Thyroid gland (tissue), 4 donors: Measurements from ENCODE around the gene FAM124A. TPM values are rescaled to one million over a fixed set of nuclear protein-coding genes. Genes with fewer than 3 reads are reported as not detected.

Experiments
- DNase-seq, 2 donors: peaks; one replicate each; pipeline ENCODE4 v3.0.0-alpha.2; 2019
- H3K27ac ChIP-seq, 3 donors: fragments of 200-600 bp; sonication (generic); 1 replicate in 2 of 3; 2 replicates in 1 of 3; pipeline ENCODE4 v1.5.1; 2016 to 2019; ENCODE audit warnings: mild to moderate bottlenecking in 1 of 3, moderate library complexity in 1 of 3
- H3K27me3 ChIP-seq: fragments of 200-600 bp; sonication (generic); one replicate; pipeline ENCODE4 v1.5.1; 2019
- H3K36me3 ChIP-seq, 2 donors: fragments of 200-600 bp; sonication (generic); one replicate each; pipeline ENCODE4 v1.5.1; 2016 to 2019
- H3K4me1 ChIP-seq, 2 donors: fragments of 200-600 bp; sonication (generic); one replicate each; pipeline ENCODE4 v1.5.1; 2017 to 2019
- H3K4me3 ChIP-seq, 3 donors: fragments of 200-600 bp; sonication (generic); replicated peaks in 1 of 3; 1 replicate in 2 of 3; 2 replicates in 1 of 3; pipeline ENCODE4 v1.5.1; 2016; ENCODE audit warnings: mild to moderate bottlenecking in 1 of 3
- H3K9me3 ChIP-seq: fragments of 200-600 bp; sonication (generic); one replicate; pipeline ENCODE4 v1.5.1; 2017
- CTCF ChIP-seq, 6 experiments: fragments of 200-600 bp in 3 of 6; fragments of 450-650 bp in 3 of 6; sonication (generic) in 3 of 6; IDR thresholded peaks; one replicate each; pipeline ENCODE4 v1.5.1; 2016 to 2019; ENCODE audit warnings: antibody characterized with exemption in 6 of 6, mild to moderate bottlenecking in 2 of 6, inconsistent platforms in 1 of 6, moderate library complexity in 1 of 6
- POLR2A ChIP-seq, 2 donors: fragments of 450-650 bp; IDR thresholded peaks; one replicate each; pipeline ENCODE4 v1.6.1; 2017; ENCODE audit warnings: antibody characterized with exemption in 2 of 2, mild to moderate bottlenecking in 2 of 2, moderate library complexity in 1 of 2
- WGBS, 2 donors: methylation state at CpG; one replicate each; pipeline ENCODE4 v1.1.5; 2017; 5-methylcytosine and 5-hydroxymethylcytosine counted together
- intact Hi-C: fragments of 100-400 bp; cut with DNase I; formaldehyde crosslinking; loops from one replicate; pipeline ENCODE4 v1.15.1; 2023
- total RNA-seq, 4 donors: library from RNA; depleted of rRNA; stranded (reverse); fragments of >200 nt; gene quantifications; one replicate each; pipeline ENCODE4 v1.2.3, GENCODE V29; 2016

FAM124A gene
- total RNA-seq, 4 donors from 2014 or later, result 9.1 to 11.4 (median 9.4) TPM

GRCh38 chr13:51328488-51328887 lies 106.3 kb downstream of the FAM124A start:
- WGBS, 2 donors, result 56 to 69% methylated on average over 6 of the region's 6 CpGs
- no peaks in the 10 kb centered on the region for H3K4me1 ChIP-seq

DNA sequence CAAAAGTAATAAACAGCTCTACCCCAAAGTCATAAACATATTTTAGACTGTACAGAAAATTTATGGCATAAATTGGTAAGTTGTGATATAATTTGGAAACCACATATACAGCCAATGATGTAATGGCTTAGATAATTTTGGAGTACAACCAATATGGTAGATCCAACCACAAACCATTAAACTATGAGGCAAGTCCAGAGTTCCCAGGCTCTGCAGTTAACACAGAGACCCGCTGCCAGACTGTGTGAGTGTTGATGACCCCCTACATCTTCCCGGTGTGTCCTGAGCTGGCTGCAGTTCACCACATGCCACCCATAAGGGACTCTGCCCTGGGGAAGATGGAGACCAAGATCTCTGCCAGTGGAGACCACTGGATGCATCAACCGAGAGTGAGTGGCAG lies 107.4 kb downstream of the FAM124A start:
- TF ChIP-seq POLR2A (IDR thresholded peaks at IDR 0.05), result no peak
- no peak for TF ChIP-seq CTCF (IDR thresholded peaks at IDR 0.05)
- H3K4me3 ChIP-seq, result no peak overlapping the region
- no peaks in the 10 kb centered on the region for H3K36me3 ChIP-seq
- DNase-seq, result no peak
- no peaks in the 10 kb centered on the region for H3K4me1 ChIP-seq
- no peak overlapping the region for H3K27ac ChIP-seq
- H3K9me3 ChIP-seq, result no peaks in the 10 kb centered on the region
- H3K27me3 ChIP-seq, result no peaks in the 10 kb centered on the region
- 82 to 94% methylated on average over 2 to 3 of the region's 3 CpGs for WGBS, 2 donors
- intact Hi-C loops, result no loop called here

More at GRCh38 chr13:51328488-51328887, 106.3 kb downstream of the FAM124A start:
- Histone ChIP-seq H3K27ac (no peak overlapping the region), H3K9me3 (no peaks in the 10 kb centered on the region), H3K4me3 (no peak overlapping the region), H3K27me3 (no peaks in the 10 kb centered on the region), H3K36me3 (no peaks in the 10 kb centered on the region)
- TF ChIP-seq POLR2A (IDR thresholded peaks at IDR 0.05), result no peak
- TF ChIP-seq CTCF (IDR thresholded peaks at IDR 0.05), result no peak
- DNase-seq, result no peak
- intact Hi-C loops, result no loop called here

- no peak for DNase-seq
- H3K27ac ChIP-seq, result no peak overlapping the region
Observed at GRCh38 chr13:51330791-51331190, 108.6 kb downstream of the FAM124A start.

DNA sequence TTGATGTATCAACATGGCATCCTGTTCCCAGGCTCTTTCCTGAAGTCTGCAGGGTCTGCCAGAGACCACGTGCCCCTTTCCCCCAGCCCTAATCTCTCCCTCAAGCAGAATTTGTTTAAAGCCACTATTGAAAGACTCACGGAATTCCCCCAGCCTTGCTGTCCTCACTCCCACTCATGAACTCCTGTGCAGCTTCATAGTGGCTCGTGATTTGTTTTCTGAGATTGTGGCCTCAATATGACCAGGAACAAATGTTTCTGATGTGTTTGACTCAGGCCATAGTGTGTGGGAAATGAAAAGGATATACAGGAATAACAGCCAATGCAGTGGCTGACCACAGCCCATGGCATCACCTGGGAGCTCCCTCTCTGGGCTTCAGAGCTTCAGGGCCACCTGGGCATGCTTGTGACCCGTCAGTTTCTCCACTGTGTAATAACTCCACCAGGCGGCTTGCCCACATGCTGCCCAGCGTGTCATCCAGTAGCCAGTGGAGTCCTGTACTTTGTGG lies 109.2 kb downstream of the FAM124A start:
- intact Hi-C loops, result no loop called here
- no peak overlapping the region for H3K4me3 ChIP-seq
- no peaks in the 10 kb centered on the region for H3K4me1 ChIP-seq
- H3K36me3 ChIP-seq, result no peaks in the 10 kb centered on the region
- WGBS, 2 donors, result 83% methylated on average over 6 of the region's 6 CpGs
- no peak overlapping the region for H3K27ac ChIP-seq
- no peaks in the 10 kb centered on the region for H3K27me3 ChIP-seq
- DNase-seq, result no peak
- H3K9me3 ChIP-seq, result no peaks in the 10 kb centered on the region
- TF ChIP-seq CTCF (IDR thresholded peaks at IDR 0.05), result no peak
- no peak for TF ChIP-seq POLR2A (IDR thresholded peaks at IDR 0.05)

More at GRCh38 chr13:51330791-51331190, 108.6 kb downstream of the FAM124A start:
- WGBS, 2 donors, result 83 to 85% methylated on average over 3 of the region's 3 CpGs
- Histone ChIP-seq H3K4me3 (no peak overlapping the region), H3K36me3 (no peaks in the 10 kb centered on the region), H3K9me3 (no peaks in the 10 kb centered on the region), H3K4me1 (no peaks in the 10 kb centered on the region), H3K27me3 (no peaks in the 10 kb centered on the region)
- TF ChIP-seq POLR2A (IDR thresholded peaks at IDR 0.05), result no peak
- no peak for TF ChIP-seq CTCF (IDR thresholded peaks at IDR 0.05)
- intact Hi-C loops, result no loop called here

GRCh38 chr13:51332566-51333361 lies 110.6 kb downstream of the FAM124A start:
- no peaks in the 10 kb centered on the region for H3K9me3 ChIP-seq
- no peaks in the 10 kb centered on the region for H3K4me1 ChIP-seq
- H3K36me3 ChIP-seq, result no peaks in the 10 kb centered on the region
- no peak overlapping the region for H3K27ac ChIP-seq
- no peaks in the 10 kb centered on the region for H3K27me3 ChIP-seq
- H3K4me3 ChIP-seq, result no peak overlapping the region
- DNase-seq, result no peak
- 79 to 93% methylated on average over 2 of the region's 2 CpGs for WGBS, 2 donors
- intact Hi-C loops, result no loop called here
- TF ChIP-seq POLR2A (IDR thresholded peaks at IDR 0.05), result no peak
- TF ChIP-seq CTCF (IDR thresholded peaks at IDR 0.05), result no peak
